ENCODE measurements around the gene CELSR3. TPM values are rescaled to one million over a fixed set of nuclear protein-coding genes. Genes with fewer than 3 reads are reported as not detected.

Gene CELSR3
- total and polyA plus RNA-seq, 2 of the 4 experiments (the other 2 are of a cell fraction): 0.18 to 0.63 TPM

GRCh38 chr3:48679411-48680391 lies 17.0 kb upstream of the CELSR3 start:
- Histone ChIP-seq H2BK15ac (ENCODE audit: low read depth, low read length) (no peak overlapping the region), H2AK9ac (replicated peaks; ENCODE audit: low read depth, low read length, poor library complexity) (no peak overlapping the region), H3K36me3 (ENCODE audit: control insufficient read depth, insufficient read depth, low read length) (peaks cover 64% of the 10 kb centered on the region), H3K56ac (ENCODE audit: extremely low read depth, insufficient read depth, low read length) (no peak overlapping the region), H4K91ac (ENCODE audit: insufficient read depth, low read depth, low read length) (no peak overlapping the region), H3K9me1 (ENCODE audit: insufficient read depth, low read length) (peaks cover 51% of the 10 kb centered on the region), H3K79me1 (ENCODE audit: low read depth in 1 of 2, low read length in 2 of 2) (peaks cover 14 to 60% of the 10 kb centered on the region in 2 experiments; a peak in 3 of 4 replicates), H3K4ac (ENCODE audit: low read depth, low read length) (no peak overlapping the region), H3K18ac (ENCODE audit: low read depth, low read length) (no peak overlapping the region), H2AK5ac (ENCODE audit: low read depth, low read length) (no peak overlapping the region), H3K27me3 (ENCODE audit: control insufficient read depth, insufficient read depth, low read length) (no peaks in the 10 kb centered on the region), H2BK20ac (ENCODE audit: low read depth, low read length) (no peak overlapping the region), H2AFZ (replicated peaks; ENCODE audit: low read length, poor library complexity) (no peak overlapping the region), H3K27ac (ENCODE audit: insufficient read depth, low read length) (peak overlapping the region; percentile 13; the same call in 1 of the 2 replicates), H2BK5ac (ENCODE audit: low read depth, low read length, poor library complexity, severe bottlenecking) (no peak overlapping the region), H3K4me2 (ENCODE audit: low read depth, low read length) (no peak overlapping the region), H4K8ac (ENCODE audit: low read depth in 2 of 2, low read length in 2 of 2) (no peak overlapping the region), H2BK120ac (ENCODE audit: low read depth, low read length) (no peak overlapping the region; the same call in 1 of the 2 replicates), H3K23ac (ENCODE audit: low read depth, low read length) (no peak overlapping the region), H3K14ac (replicated peaks; ENCODE audit: low read depth, low read length) (no peak overlapping the region), H3K4me1 (ENCODE audit: control insufficient read depth, insufficient read depth, low read length) (peaks cover 31% of the 10 kb centered on the region), H4K5ac (ENCODE audit: low read depth, low read length) (no peak overlapping the region), H4K20me1 (ENCODE audit: insufficient read depth, low read length) (peaks cover 19% of the 10 kb centered on the region), H3K9ac (ENCODE audit: low read depth, low read length) (no peak overlapping the region), H3K4me3 (ENCODE audit: insufficient read depth, low read depth, low read length) (no peak overlapping the region), H3K9me3 (ENCODE audit: control insufficient read depth, insufficient read depth, low read length) (no peaks in the 10 kb centered on the region)
- TF ChIP-seq NFE2L2 (IDR thresholded peaks at IDR 0.05; ENCODE audit: low read depth, low read length) (peak; percentile 9; the same call in 1 of the 2 replicates), CHD1 (IDR thresholded peaks at IDR 0.05; ENCODE audit: low read depth, low read length) (no peak), RFX5 (IDR thresholded peaks at IDR 0.05; ENCODE audit: low read depth, low read length) (no peak), MAZ (IDR thresholded peaks at IDR 0.05; ENCODE audit: borderline replicate concordance, low read depth, low read length) (no peak), RCOR1 (IDR thresholded peaks at IDR 0.05; ENCODE audit: insufficient replicate concordance, low read length) (no peak)
- ChIA-PET CTCF (no interaction called here), POLR2A (ENCODE audit: unreplicated experiment) (no interaction called here)
- in situ Hi-C loops (cut with MboI; ENCODE audit: low sequenced_read_pairs) (no loop called here), dilution Hi-C loops (cut with HindIII; ENCODE audit: low sequenced_read_pairs, unreplicated experiment) (no loop called here), intact Hi-C loops (cut with micrococcal nuclease) (loop anchor here (2.0 kb wide), 1 partner anchor 15 kb away; no protein-coding TSS in a partner anchor)
- 94% methylated on average over 3 of the region's 20 CpGs; no CpG with 5 or more reads in 1 of the 2 experiments for WGBS, 2 experiments (ENCODE audit: extremely low coverage in 2 of 2, insufficient read length in 1 of 2)
- no TSS peak for BruUV-seq (replicated peaks)
- ATAC-seq (ENCODE audit: low read depth) (no peak), DNase-seq (no peak)
